H1 (cell line): ENCODE results near the gene ZNF154. TPM values are rescaled to one million over a fixed set of nuclear protein-coding genes. Genes with fewer than 3 reads are reported as not detected.

Source experiments
- BCL11A ChIP-seq, 2 experiments: IDR thresholded peaks; one replicate each; pipeline ENCODE4 v1.6.1; 2011; ENCODE audit warnings: low read depth in 2 of 2, low read length in 2 of 2, mild to moderate bottlenecking in 2 of 2
- CEBPB ChIP-seq: IDR thresholded peaks from 2 replicates; pipeline ENCODE4 v1.6.1; 2012; ENCODE audit warnings: low read depth, low read length
- SIX5 ChIP-seq: IDR thresholded peaks from 2 replicates; pipeline ENCODE4 v1.6.1; 2011; ENCODE audit warnings: mild to moderate bottlenecking, low read depth, low read length
- polyA plus RNA-seq, 7 experiments: library from polyadenylated mRNA; depleted of rRNA in 3 of 7; stranded (reverse) in 5 of 7; unstranded in 2 of 7; fragments of >200 nt in 5 of 7; fragments of 200-250 nt in 2 of 7; gene quantifications; 1 replicate in 5 of 7; 2 replicates in 1 of 7; 4 replicates in 1 of 7; pipeline versions ENCODE4 v1.2.1 to v1.2.3, GENCODE V29; 2011 to 2013; ENCODE audit warnings: missing spikeins in 2 of 7, mixed read lengths in 2 of 7
- total RNA-seq: library from RNA; stranded (reverse); fragmentation: NEBNext Ultra II Directional; extraction: Animal tissue kit (Norgen Biotek cat#: 25700); gene quantifications from 2 replicates; pipeline ENCODE4 v1.2.1, GENCODE V29; 2021
- TF ChIP-seq, protein P1 (sequence below), 3 experiments: IDR thresholded peaks; 1 replicate in 2 of 3; 2 replicates in 1 of 3; pipeline versions ENCODE4 v1.5.1 to v1.6.1; 2011; ENCODE audit warnings: low read length in 3 of 3, mild to moderate bottlenecking in 3 of 3, inconsistent platforms in 2 of 3, low read depth in 1 of 3, moderate library complexity in 1 of 3; ENCODE audit not compliant: insufficient read depth in 1 of 3; ENCODE audit errors: control extremely low read depth in 1 of 3

Gene ZNF154
- total and polyA plus RNA-seq, 2 of the 8 experiments (the other 6 are each of a cell fraction or from before 2014, with no cell fraction given) = 5.3 to 11.6 TPM

GRCh38 chr19:57667228-57667627, 41.8 kb downstream of the ZNF154 start (continued):
- TF ChIP-seq, protein P1, sequence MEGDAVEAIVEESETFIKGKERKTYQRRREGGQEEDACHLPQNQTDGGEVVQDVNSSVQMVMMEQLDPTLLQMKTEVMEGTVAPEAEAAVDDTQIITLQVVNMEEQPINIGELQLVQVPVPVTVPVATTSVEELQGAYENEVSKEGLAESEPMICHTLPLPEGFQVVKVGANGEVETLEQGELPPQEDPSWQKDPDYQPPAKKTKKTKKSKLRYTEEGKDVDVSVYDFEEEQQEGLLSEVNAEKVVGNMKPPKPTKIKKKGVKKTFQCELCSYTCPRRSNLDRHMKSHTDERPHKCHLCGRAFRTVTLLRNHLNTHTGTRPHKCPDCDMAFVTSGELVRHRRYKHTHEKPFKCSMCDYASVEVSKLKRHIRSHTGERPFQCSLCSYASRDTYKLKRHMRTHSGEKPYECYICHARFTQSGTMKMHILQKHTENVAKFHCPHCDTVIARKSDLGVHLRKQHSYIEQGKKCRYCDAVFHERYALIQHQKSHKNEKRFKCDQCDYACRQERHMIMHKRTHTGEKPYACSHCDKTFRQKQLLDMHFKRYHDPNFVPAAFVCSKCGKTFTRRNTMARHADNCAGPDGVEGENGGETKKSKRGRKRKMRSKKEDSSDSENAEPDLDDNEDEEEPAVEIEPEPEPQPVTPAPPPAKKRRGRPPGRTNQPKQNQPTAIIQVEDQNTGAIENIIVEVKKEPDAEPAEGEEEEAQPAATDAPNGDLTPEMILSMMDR (IDR thresholded peaks at IDR 0.05; ENCODE audit: control extremely low read depth in 1 of 3, insufficient read depth in 1 of 3, low read depth in 1 of 3, low read length in 3 of 3) = no peak
- TF ChIP-seq CEBPB (no peak), BCL11A (IDR thresholded peaks at IDR 0.05; ENCODE audit: low read depth in 2 of 2, low read length in 2 of 2) (no peak), SIX5 (no peak)
